Right lobe of liver (tissue), 6 donors: ENCODE measurements around the gene EML6. TPM values are rescaled to one million over a fixed set of nuclear protein-coding genes. Genes with fewer than 3 reads are reported as not detected.
A peak's percentile ranks its signal among the peaks of the same experiment; 100 is the strongest.
"Not testable (repeated sequence)": the region's sequence is repeated elsewhere in the genome, so short reads cannot be mapped to it uniquely, and the experiment has no call there.

Experiments used
- ATAC-seq, 4 donors: fragments of 200-7000 bp; cut with Tn5 transposase; one replicate each; pipeline ENCODE4 v1.9.1; 2020; ENCODE audit warnings: mild to moderate bottlenecking in 4 of 4, moderate library complexity in 4 of 4
- DNase-seq, 3 donors: peaks; one replicate each; pipeline ENCODE4 v3.0.0-alpha.2; 2020
- H3K27ac ChIP-seq, 3 donors: fragments of 200-600 bp; one replicate each; pipeline ENCODE4 v1.8.0; 2022
- H3K27me3 ChIP-seq, 2 donors: fragments of 200-600 bp; one replicate each; pipeline ENCODE4 v1.8.0; 2022
- H3K36me3 ChIP-seq, 4 donors: fragments of 200-600 bp; sonication (generic) in 1 of 4; one replicate each; pipeline versions ENCODE4 v1.5.1 to v1.8.0; 2017 to 2022; ENCODE audit warnings: control low read depth in 1 of 4
- H3K4me1 ChIP-seq, 4 donors: fragments of 200-600 bp; sonication (generic) in 1 of 4; one replicate each; pipeline versions ENCODE4 v1.5.1 to v1.8.0; 2017 to 2022; ENCODE audit warnings: control low read depth in 1 of 4
- H3K4me3 ChIP-seq, 3 donors: fragments of 200-600 bp; one replicate each; pipeline ENCODE4 v1.8.0; 2022
- H3K9me3 ChIP-seq, 4 donors: fragments of 200-600 bp; sonication (generic) in 1 of 4; one replicate each; pipeline versions ENCODE4 v1.5.1 to v1.8.0; 2017 to 2022; ENCODE audit warnings: control low read depth in 1 of 4
- POLR2A ChIP-seq: fragments of 450-650 bp; IDR thresholded peaks from one replicate; pipeline ENCODE4 v1.6.1; 2017; ENCODE audit warnings: antibody characterized with exemption, mild to moderate bottlenecking
- WGBS: methylation state at CpG from one replicate; pipeline ENCODE4 v1.1.6; 2018; ENCODE audit warnings: low coverage, low lambda C conversion rate; ENCODE audit not compliant: insufficient coverage; ENCODE audit errors: missing lambda C conversion rate; 5-methylcytosine and 5-hydroxymethylcytosine counted together
- intact Hi-C, 2 donors: fragments of 100-400 bp; cut with DNase I; formaldehyde crosslinking; loops; one replicate each; pipeline versions ENCODE4 v1.11.2 to v1.14.1; 2022
- total RNA-seq, 6 experiments: library from RNA; depleted of rRNA in 2 of 6; stranded (reverse); fragments of >200 nt in 2 of 6; fragmentation: NEBNext Ultra II Directional in 3 of 6; extraction: Animal tissue kit (Norgen Biotek cat#: 25700) in 3 of 6; gene quantifications; one replicate each; pipeline versions ENCODE4 v1.1.0 to v1.2.4, GENCODE V29; 2016 to 2023
- TF ChIP-seq, protein P1 (sequence below), 4 donors: fragments of 200-600 bp in 3 of 4; fragments of 450-650 bp in 1 of 4; IDR thresholded peaks; one replicate each; pipeline versions ENCODE4 v1.5.1 to v1.8.0; 2016 to 2022; ENCODE audit warnings: antibody characterized with exemption in 4 of 4, mild to moderate bottlenecking in 2 of 4
- donor health status: DM: no; HTN: yes; CAD: no.
- donor health status: DM: no; HTN: no; CAD: no.
- donor health status: DM: no; HTN: no; CAD: no.
- donor health status: DM: no; HTN: yes; CAD: no.
- donor health status: DM: no; HTN: yes; CAD: no.

The EML6 gene
- total RNA-seq, 6 experiments from 2014 or later, result 0.82 to 2.5 (median 1.5) TPM

GRCh38 chr2:54872780-54873179 lies 149.3 kb downstream of the EML6 start:
- Histone ChIP-seq H3K4me1 (no peaks in the 10 kb centered on the region), H3K4me3 (no peak overlapping the region), H3K27me3 (no peaks in the 10 kb centered on the region), H3K27ac (no peak overlapping the region), H3K9me3 (no peaks in the 10 kb centered on the region), H3K36me3 (no peaks in the 10 kb centered on the region)
- intact Hi-C loops, result no loop called here
- no peak for DNase-seq
- no peak for ATAC-seq
- TF ChIP-seq, protein P1, sequence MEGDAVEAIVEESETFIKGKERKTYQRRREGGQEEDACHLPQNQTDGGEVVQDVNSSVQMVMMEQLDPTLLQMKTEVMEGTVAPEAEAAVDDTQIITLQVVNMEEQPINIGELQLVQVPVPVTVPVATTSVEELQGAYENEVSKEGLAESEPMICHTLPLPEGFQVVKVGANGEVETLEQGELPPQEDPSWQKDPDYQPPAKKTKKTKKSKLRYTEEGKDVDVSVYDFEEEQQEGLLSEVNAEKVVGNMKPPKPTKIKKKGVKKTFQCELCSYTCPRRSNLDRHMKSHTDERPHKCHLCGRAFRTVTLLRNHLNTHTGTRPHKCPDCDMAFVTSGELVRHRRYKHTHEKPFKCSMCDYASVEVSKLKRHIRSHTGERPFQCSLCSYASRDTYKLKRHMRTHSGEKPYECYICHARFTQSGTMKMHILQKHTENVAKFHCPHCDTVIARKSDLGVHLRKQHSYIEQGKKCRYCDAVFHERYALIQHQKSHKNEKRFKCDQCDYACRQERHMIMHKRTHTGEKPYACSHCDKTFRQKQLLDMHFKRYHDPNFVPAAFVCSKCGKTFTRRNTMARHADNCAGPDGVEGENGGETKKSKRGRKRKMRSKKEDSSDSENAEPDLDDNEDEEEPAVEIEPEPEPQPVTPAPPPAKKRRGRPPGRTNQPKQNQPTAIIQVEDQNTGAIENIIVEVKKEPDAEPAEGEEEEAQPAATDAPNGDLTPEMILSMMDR (IDR thresholded peaks at IDR 0.05), result no peak
- TF ChIP-seq POLR2A, result no peak
- 71% methylated on average over 3 of the region's 3 CpGs for WGBS

DNA sequence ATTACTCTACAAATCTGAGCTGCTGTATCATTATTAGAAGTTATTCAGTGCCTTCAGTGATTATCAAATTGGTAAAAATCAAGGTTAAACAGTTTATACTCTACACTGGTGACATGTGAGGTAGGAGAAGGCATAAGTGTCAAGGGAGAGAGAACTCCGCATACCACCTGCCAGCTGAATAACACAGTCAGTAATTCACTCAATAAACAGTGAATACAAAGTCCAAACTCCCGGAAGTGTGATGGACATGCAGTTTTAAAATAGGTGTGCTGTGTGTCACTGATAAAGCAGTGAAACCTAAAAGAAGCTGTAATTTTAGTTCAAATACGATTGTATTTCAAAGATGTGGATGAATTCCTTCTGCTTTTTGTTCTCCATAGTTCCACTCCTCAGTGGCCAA lies 149.8 kb downstream of the EML6 start:
- ATAC-seq, result peak; percentile 84 to 96 (median 92)
- intact Hi-C loops, H3K9me3 ChIP-seq: not testable (repeated sequence)

GRCh38 chr2:54876764-54877163 lies 153.3 kb downstream of the EML6 start:
- peaks cover 0 to 5% (median 0%) of the 10 kb centered on the region in 4 donors for H3K4me1 ChIP-seq
- 100% methylated on average over 1 of the region's 1 CpG for WGBS
- no peak for DNase-seq
- no peaks in the 10 kb centered on the region for H3K9me3 ChIP-seq
- TF ChIP-seq POLR2A, result no peak
- TF ChIP-seq, protein P1 (IDR thresholded peaks at IDR 0.05), result no peak
- no peak for ATAC-seq
- intact Hi-C loops, result no loop called here
- H3K27me3 ChIP-seq, result no peaks in the 10 kb centered on the region
- no peaks in the 10 kb centered on the region for H3K36me3 ChIP-seq
- no peak overlapping the region for H3K4me3 ChIP-seq
- no peak overlapping the region for H3K27ac ChIP-seq

More for the DNA sequence above, 149.8 kb downstream of the EML6 start:
- not testable (repeated sequence) for H3K27me3 ChIP-seq, H3K27ac ChIP-seq, H3K36me3 ChIP-seq, H3K4me3 ChIP-seq, H3K4me1 ChIP-seq, DNase-seq
- WGBS, result 35% methylated on average over 3 of the region's 3 CpGs
- TF ChIP-seq POLR2A, result peak; percentile 28

DNA sequence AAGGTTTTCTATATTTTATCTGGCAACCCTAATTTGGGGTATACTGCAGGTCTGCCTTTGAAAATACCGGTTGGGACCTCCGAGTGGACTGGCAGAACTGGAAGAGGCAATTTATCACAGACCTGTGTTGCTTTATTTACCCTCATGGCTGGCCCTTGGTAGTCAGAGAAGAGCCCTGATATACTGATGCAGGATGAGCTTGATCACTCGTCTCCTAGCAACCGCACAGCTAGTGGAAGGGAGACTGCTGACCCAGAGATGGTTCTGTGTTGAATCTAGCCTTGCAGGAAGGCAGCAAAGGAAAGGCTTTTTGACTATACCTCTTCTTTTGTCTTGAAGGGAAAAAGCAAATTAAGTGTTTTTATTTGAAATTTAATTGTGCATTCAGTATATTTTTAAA lies 154.7 kb downstream of the EML6 start:
- Histone ChIP-seq H3K9me3 (no peaks in the 10 kb centered on the region), H3K4me1 (peaks cover 0 to 5% (median 0%) of the 10 kb centered on the region in 4 donors), H3K4me3 (no peak overlapping the region), H3K27me3 (no peaks in the 10 kb centered on the region), H3K27ac (no peak overlapping the region), H3K36me3 (no peaks in the 10 kb centered on the region)
- DNase-seq, result no peak
- no peak for ATAC-seq
- TF ChIP-seq, protein P1 (IDR thresholded peaks at IDR 0.05), result no peak
- TF ChIP-seq POLR2A, result no peak
- intact Hi-C loops, result no loop called here
- WGBS, result 88% methylated on average over 4 of the region's 4 CpGs

- ATAC-seq, result no peak
- Histone ChIP-seq H3K9me3 (no peaks in the 10 kb centered on the region), H3K4me3 (no peak overlapping the region), H3K4me1 (peaks cover 0 to 5% (median 0%) of the 10 kb centered on the region in 4 donors), H3K36me3 (no peaks in the 10 kb centered on the region), H3K27ac (no peak overlapping the region), H3K27me3 (no peaks in the 10 kb centered on the region)
- TF ChIP-seq, protein P1 (IDR thresholded peaks at IDR 0.05), result no peak
- no peak for TF ChIP-seq POLR2A
- no peak for DNase-seq
- WGBS, result 83% methylated on average over 5 of the region's 5 CpGs
- intact Hi-C loops, result no loop called here
Observed at GRCh38 chr2:54879032-54879431, 155.6 kb downstream of the EML6 start.
